AG09309 (cell line): ENCODE results near the gene DHX57.
A peak's percentile ranks its signal among the peaks of the same experiment; 100 is the strongest.

Experiments used
- DNase-seq: peaks from one replicate; pipeline ENCODE4 v3.0.0-alpha.2; 2010; ENCODE audit warnings: low read depth
- H3K4me3 ChIP-seq: 2 replicates; pipeline ENCODE4 v1.5.1; 2011; ENCODE audit warnings: mild to moderate bottlenecking, low read depth, low read length, moderate library complexity; ENCODE audit not compliant: control insufficient read depth
- TF ChIP-seq, protein P1 (sequence below): IDR thresholded peaks from 2 replicates; pipeline ENCODE4 v1.5.1; 2011; ENCODE audit warnings: mild to moderate bottlenecking, low read depth, low read length, inconsistent platforms; ENCODE audit not compliant: insufficient read depth, control insufficient read depth; ENCODE audit errors: missing control alignments

Gene DHX57

DNA sequence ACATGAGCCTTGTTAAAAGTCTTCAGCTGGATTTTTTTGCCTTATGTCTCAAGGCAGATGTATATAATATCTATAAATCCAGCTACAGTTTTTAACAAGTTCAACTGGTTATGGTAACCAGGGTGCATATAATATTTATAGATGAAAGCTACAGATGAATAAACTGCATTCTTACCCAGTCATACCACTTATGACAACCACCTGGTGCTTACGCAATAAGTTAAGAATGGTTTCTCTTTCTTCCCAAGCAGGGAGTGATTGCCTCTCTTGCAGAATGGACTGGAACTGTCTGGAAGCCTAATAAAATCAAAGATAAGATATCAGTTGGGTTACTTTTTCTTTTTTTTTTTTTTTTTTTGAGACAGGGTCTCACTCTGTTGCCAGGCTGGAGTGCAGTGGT is 19.6 kb downstream of the DHX57 start:
- peak; percentile 33 for DNase-seq
- TF ChIP-seq, protein P1, sequence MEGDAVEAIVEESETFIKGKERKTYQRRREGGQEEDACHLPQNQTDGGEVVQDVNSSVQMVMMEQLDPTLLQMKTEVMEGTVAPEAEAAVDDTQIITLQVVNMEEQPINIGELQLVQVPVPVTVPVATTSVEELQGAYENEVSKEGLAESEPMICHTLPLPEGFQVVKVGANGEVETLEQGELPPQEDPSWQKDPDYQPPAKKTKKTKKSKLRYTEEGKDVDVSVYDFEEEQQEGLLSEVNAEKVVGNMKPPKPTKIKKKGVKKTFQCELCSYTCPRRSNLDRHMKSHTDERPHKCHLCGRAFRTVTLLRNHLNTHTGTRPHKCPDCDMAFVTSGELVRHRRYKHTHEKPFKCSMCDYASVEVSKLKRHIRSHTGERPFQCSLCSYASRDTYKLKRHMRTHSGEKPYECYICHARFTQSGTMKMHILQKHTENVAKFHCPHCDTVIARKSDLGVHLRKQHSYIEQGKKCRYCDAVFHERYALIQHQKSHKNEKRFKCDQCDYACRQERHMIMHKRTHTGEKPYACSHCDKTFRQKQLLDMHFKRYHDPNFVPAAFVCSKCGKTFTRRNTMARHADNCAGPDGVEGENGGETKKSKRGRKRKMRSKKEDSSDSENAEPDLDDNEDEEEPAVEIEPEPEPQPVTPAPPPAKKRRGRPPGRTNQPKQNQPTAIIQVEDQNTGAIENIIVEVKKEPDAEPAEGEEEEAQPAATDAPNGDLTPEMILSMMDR, result no peak
- H3K4me3 ChIP-seq, result no peak overlapping the region

DNA sequence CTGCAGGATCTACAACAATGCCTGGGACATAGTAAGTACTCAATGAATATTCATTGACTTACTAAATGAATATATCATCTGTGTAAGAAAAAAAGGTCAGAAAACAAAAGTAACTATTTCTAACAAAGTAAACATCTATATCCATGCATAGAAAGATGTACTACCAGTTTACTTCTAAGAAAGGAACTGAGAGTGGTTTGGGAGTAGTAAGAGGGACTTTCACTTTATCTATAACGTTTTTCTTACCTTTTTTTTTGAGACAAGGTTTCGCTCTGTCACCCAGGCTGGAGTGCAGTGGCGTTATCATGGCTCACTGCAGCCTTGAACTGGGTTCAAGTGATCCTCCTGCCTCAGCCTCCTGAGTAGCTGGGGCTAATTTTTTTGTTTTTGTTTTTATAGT is 25.7 kb downstream of the DHX57 start:
- no peak for DNase-seq
- TF ChIP-seq, protein P1, result no peak
- no peak overlapping the region for H3K4me3 ChIP-seq

DNA sequence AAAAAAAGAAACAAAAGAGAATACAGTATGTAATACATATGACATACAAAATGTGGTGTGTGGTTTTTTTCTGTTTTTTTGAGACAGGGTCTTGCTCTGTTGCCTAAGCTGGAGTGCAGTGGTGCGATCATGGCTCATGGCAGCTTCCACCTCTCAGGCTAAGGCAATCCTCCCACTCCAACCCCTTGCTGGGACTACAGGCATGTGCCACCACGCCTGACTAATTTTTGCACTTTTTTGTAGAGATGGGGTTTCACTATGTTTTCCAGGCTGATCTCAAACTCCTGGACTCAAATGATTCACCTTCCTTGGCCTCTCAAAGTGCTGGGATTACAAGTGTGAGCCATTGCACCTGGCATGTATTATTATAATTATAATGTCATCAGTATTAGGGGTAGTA is 38.9 kb downstream of the DHX57 start:
- TF ChIP-seq, protein P1, result no peak
- H3K4me3 ChIP-seq, result no peak overlapping the region
- DNase-seq, result no peak

DNA sequence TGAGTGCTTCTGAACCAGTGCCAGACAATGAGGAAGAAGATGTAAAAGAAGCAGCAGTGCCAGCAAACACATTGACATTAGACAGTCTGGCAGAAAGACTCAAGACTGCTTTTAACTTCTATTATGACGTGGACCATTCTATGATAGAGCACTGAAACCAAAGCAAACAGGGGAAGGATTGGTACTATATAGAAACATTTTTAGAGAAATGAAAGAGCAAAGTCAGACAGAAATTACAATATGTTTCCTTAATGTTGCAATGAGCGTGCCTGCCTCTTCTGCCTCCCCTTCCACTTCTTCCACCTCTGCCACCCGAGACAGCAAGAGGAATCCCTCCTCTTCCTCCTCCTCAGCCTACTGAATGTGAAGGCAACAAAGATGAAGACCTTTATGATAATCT is 39.7 kb downstream of the DHX57 start:
- no peak overlapping the region for H3K4me3 ChIP-seq
- TF ChIP-seq, protein P1, result no peak
- no peak for DNase-seq

DNA sequence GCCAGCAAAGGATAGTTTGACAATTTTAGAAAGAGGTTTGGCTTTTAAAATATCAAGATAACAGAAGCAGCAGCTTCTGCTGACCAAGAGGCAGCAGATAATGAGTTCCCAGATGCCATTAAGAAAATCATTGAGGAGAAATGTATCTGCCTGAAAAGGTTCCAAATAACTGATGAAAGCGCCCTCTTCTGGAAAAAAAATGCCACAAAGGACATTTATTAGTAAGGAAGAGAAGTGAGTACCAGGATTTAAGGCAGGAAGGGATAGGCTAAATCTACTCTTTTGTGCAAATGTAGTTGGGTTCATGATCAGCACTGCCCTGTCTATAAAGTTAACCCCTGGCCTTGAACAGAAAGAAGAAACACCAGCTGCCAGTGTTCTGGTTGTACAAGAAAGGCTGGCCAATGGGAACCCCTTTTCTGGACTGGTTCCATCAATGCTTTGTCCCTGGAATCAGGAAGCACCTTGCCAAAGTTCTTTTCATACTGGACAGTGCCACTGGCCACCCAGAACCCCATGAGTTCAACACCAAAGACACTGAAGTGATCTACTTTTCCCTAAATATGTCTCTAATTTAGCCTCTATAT is 40.6 kb downstream of the DHX57 start:
- DNase-seq, result no peak
- TF ChIP-seq, protein P1, result peak; percentile 36
- H3K4me3 ChIP-seq, result no peak overlapping the region

DNA sequence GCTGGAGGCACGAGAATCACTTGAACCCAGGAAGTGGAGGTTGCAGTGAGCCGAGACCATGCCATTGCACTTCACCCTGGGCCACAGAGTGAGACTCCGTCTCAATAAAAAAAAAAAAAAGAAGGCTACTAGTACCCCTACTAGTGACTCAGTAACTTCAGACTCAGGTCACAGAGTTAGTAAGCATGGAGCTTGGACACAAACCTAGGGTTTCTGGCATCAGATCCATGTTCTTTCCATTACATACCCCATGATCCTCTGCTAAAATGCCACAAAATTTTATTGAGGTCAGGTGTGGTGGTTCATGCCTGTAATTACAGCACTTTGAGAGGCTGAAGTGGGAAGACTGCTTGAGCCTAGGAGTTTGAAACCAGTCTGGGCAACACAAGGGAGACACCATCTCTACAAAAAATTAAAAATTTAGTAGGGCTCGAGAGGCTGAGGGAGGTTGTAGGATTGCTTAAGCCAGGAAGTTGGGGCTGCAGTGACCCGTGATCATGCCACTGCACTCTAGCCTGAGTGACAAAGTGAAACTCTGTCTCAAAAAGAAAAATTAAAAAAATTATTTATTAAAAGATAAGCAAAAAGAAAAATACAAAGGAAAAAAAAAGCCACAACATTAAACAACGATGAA is 45.1 kb downstream of the DHX57 start:
- H3K4me3 ChIP-seq, result no peak overlapping the region
- TF ChIP-seq, protein P1, result no peak
- DNase-seq, result no peak
